GM12801 (cell line): ENCODE data around the gene CCS.

ENCODE experiments used
- CTCF ChIP-seq: IDR thresholded peaks from one replicate; pipeline ENCODE4 v1.5.1; 2011; ENCODE audit warnings: control low read depth; ENCODE audit not compliant: insufficient read length; ENCODE audit errors: extremely low read depth

Gene CCS

GRCh38 chr11:66562907-66563583 is 29.9 kb upstream of the CCS start:
- TF ChIP-seq CTCF: no peak

DNA sequence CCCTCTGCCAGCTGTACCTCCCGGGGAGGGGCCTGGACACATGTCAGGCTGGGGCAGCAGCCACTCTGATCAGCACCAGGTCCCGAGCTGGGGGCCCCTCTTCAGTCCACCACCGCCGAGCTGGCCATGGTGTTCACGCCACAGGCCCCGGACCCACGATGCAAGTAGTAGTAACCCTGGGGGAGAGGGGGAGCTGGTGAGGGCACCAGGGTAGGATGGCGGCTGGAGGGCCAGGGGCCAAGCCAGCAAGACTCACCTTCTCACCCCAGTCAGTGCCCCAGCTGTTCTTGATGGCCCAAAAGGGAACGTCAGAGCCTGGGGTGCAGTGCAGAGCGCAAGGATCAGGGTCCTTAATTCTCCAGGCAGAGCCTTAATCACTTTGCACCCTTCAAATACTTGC is 29.2 kb upstream of the CCS start:
- TF ChIP-seq CTCF: no peak

- no peak for TF ChIP-seq CTCF
Measured at GRCh38 chr11:66564538-66564937, 28.4 kb upstream of the CCS start.

- TF ChIP-seq CTCF: no peak
Measured at GRCh38 chr11:66564984-66565383, 28.0 kb upstream of the CCS start.

DNA sequence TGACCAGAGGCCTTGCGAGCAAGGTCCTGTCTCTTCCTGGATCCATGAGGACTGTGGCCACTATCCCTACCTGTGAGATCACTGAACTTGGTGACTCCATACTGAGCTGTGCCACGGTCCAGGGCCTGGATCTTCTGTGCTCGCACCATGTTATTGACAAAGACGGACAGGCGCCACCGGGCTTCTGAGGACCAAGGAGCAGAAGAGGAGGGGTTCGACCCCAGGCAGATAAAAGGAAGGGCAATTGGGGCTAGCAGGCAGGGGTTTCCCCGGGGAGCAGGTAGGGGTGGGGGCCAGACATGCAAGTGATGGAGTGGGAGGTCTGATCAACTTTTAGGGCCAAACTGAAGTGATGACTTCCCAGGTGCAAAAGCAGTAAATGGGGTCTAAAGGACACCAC is 26.8 kb upstream of the CCS start:
- TF ChIP-seq CTCF: no peak

DNA sequence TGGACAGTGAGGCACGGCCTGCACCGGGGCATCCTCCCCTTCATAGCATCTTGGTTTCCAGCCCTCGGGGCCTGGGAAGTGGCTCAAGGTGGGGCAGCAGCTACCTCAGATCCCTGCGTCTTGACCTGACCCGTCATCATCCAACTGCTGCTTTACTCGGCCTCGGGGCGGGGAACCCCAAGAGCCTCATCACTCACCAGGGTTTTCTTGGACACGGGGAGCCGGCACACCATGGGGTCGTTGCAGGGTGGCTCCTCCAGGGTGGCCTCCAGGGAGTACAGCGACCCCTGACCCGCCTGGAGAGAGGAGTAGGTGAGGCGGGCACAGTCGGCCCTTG is 25.2 kb upstream of the CCS start:
- no peak for TF ChIP-seq CTCF

GRCh38 chr11:66568124-66568916 is 24.7 kb upstream of the CCS start, which contains the start of gene CTSF:
TSS of gene CTSF (minus strand) at chr11:66568606. CDS start at chr11:66568486, 120 bp downstream.
- no peak for TF ChIP-seq CTCF
